HepG2 (cell line): ENCODE data around the gene LRRC34. TPM values are rescaled to one million over a fixed set of nuclear protein-coding genes. Genes with fewer than 3 reads are reported as not detected.

Experiments used
- AGO2 ChIP-seq: fragments of 200-400 bp; formaldehyde crosslinking; optimal IDR thresholded peaks from 2 replicates; pipeline ENCODE3; 2017; ENCODE audit warnings: mild to moderate bottlenecking, low read depth, low read length, moderate library complexity
- DNMT1 ChIP-seq: sonication (generic); formaldehyde crosslinking; IDR thresholded peaks from 2 replicates; pipeline ENCODE4 v1.5.1; 2020; ENCODE audit warnings: mild to moderate bottlenecking, missing genetic modification reagents
- FOXP4 ChIP-seq: sonication (generic); formaldehyde crosslinking; IDR thresholded peaks from 2 replicates; pipeline ENCODE4 v1.4.0; 2020; ENCODE audit warnings: missing genetic modification reagents
- FUBP1 ChIP-seq: sonication (generic); formaldehyde crosslinking; IDR thresholded peaks from 2 replicates; pipeline ENCODE4 v1.5.1; 2020; ENCODE audit warnings: missing genetic modification reagents, mild to moderate bottlenecking, borderline replicate concordance
- ISL2 ChIP-seq: sonication (generic); formaldehyde crosslinking; IDR thresholded peaks from 2 replicates; pipeline ENCODE4 v1.5.0; 2020; ENCODE audit warnings: missing genetic modification reagents
- KAT7 ChIP-seq: IDR thresholded peaks from 2 replicates; pipeline ENCODE4 v1.6.1; 2018; ENCODE audit warnings: borderline replicate concordance, missing compliant biosample characterization
- MAFK ChIP-seq, 2 experiments: IDR thresholded peaks in 1 of 2; conservative IDR thresholded peaks in 1 of 2; 2 replicates each; pipeline ENCODE4 v1.6.1; 2011; ENCODE audit warnings: improper control_type of control experiment in 2 of 2, low read length in 2 of 2
- NFKB2 ChIP-seq: sonication (generic); formaldehyde crosslinking; IDR thresholded peaks from 2 replicates; pipeline ENCODE4 v1.4.0; 2020; ENCODE audit warnings: missing genetic modification reagents, borderline replicate concordance
- NFYB ChIP-seq: sonication (generic); formaldehyde crosslinking; IDR thresholded peaks from 2 replicates; pipeline ENCODE4 v1.4.0; 2020; ENCODE audit warnings: missing genetic modification reagents
- NPAS2 ChIP-seq: sonication (generic); formaldehyde crosslinking; IDR thresholded peaks from 2 replicates; pipeline ENCODE4 v1.8.0; 2022; ENCODE audit warnings: mild to moderate bottlenecking, missing genetic modification reagents, borderline replicate concordance
- NR2C2 ChIP-seq: sonication (generic); formaldehyde crosslinking; IDR thresholded peaks from 2 replicates; pipeline ENCODE4 v1.4.0; 2020; ENCODE audit warnings: missing genetic modification reagents, mild to moderate bottlenecking, moderate library complexity, borderline replicate concordance
- RNF219 ChIP-seq: sonication (generic); formaldehyde crosslinking; IDR thresholded peaks from 2 replicates; pipeline ENCODE4 v1.5.0; 2020; ENCODE audit warnings: mild to moderate bottlenecking, missing genetic modification reagents
- SALL1 ChIP-seq: sonication (generic); formaldehyde crosslinking; IDR thresholded peaks from 2 replicates; pipeline ENCODE4 v1.8.0; 2022; ENCODE audit warnings: mild to moderate bottlenecking, missing genetic modification reagents
- TBL1XR1 ChIP-seq: fragments of 150-350 bp; IDR thresholded peaks from 2 replicates; pipeline ENCODE4 v1.6.1; 2014; ENCODE audit warnings: borderline replicate concordance, low read length; ENCODE audit not compliant: partially characterized antibody
- ZBTB39 ChIP-seq: sonication (generic); formaldehyde crosslinking; IDR thresholded peaks from 2 replicates; pipeline ENCODE4 v1.5.0; 2020; ENCODE audit warnings: missing genetic modification reagents
- ZNF136 ChIP-seq: sonication (generic); formaldehyde crosslinking; IDR thresholded peaks from 2 replicates; pipeline ENCODE4 v1.8.1; 2022; ENCODE audit warnings: low read depth, mild to moderate bottlenecking, moderate library complexity, missing genetic modification reagents
- ZNF235 ChIP-seq: sonication (generic); formaldehyde crosslinking; IDR thresholded peaks from 2 replicates; pipeline ENCODE4 v1.8.1; 2023; ENCODE audit warnings: mild to moderate bottlenecking, missing genetic modification reagents, borderline replicate concordance
- ZNF33A ChIP-seq: sonication (generic); formaldehyde crosslinking; IDR thresholded peaks from 2 replicates; pipeline ENCODE4 v1.5.1; 2020; ENCODE audit warnings: missing genetic modification reagents, mild to moderate bottlenecking, moderate library complexity, borderline replicate concordance
- ZNF549 ChIP-seq: sonication (generic); formaldehyde crosslinking; IDR thresholded peaks from 2 replicates; pipeline ENCODE4 v1.5.0; 2020; ENCODE audit warnings: missing genetic modification reagents
- ZNF576 ChIP-seq: sonication (generic); formaldehyde crosslinking; IDR thresholded peaks from 2 replicates; pipeline ENCODE4 v1.4.0; 2020; ENCODE audit warnings: mild to moderate bottlenecking, missing genetic modification reagents
- polyA plus RNA-seq, 8 experiments: library from polyadenylated mRNA; depleted of rRNA in 3 of 8; stranded (reverse) in 7 of 8; unstranded in 1 of 8; fragments of >200 nt; fragmentation: Illumina TruSeq in 4 of 8; extraction: Trizol in 4 of 8; gene quantifications; 2 replicates each; pipeline versions ENCODE4 v1.2.1 to v1.2.3, GENCODE V29; 2011 to 2016; ENCODE audit warnings: low read depth in 4 of 8, missing spikeins in 1 of 8, mixed read lengths in 1 of 8; ENCODE audit not compliant: insufficient read depth in 1 of 8
- total RNA-seq, 5 experiments: library from RNA; depleted of rRNA; stranded (reverse); fragments of >200 nt; fragmentation: Illumina TruSeq; extraction: Trizol; gene quantifications; 2 replicates each; pipeline ENCODE4 v1.2.3, GENCODE V29; 2016; ENCODE audit warnings: low read depth in 1 of 5

The LRRC34 gene
- total and polyA plus RNA-seq, 2 of the 13 experiments (the other 11 are each of a cell fraction or from before 2014, with no cell fraction given) = not detected

GRCh38 chr3:169764312-169764881 is 48.3 kb downstream of the LRRC34 start (continued):
- no peak for TF ChIP-seq ZNF576 (CRISPR knock-in tag)
- TF ChIP-seq ZNF235 (CRISPR knock-in tag) = peak; percentile 50; the same call in 1 of the 2 replicates
- TF ChIP-seq ZBTB39 (CRISPR knock-in tag) = no peak
- TF ChIP-seq FOXP4 (CRISPR knock-in tag) = no peak
- TF ChIP-seq ZNF136 = no peak
- TF ChIP-seq ISL2 (CRISPR knock-in tag) = no peak
- TF ChIP-seq NR2C2 (CRISPR knock-in tag) = no peak
- peak; percentile 44; the same call in 1 of the 2 replicates for TF ChIP-seq SALL1 (CRISPR knock-in tag)
- no peak for TF ChIP-seq KAT7 (CRISPR knock-in tag)
- TF ChIP-seq TBL1XR1 = no peak
- no peak for TF ChIP-seq NPAS2 (CRISPR knock-in tag)
- peak; percentile 41; the same call in 1 of the 2 replicates for TF ChIP-seq NFKB2 (CRISPR knock-in tag)
- no peak for TF ChIP-seq MAFK (conservative IDR thresholded peaks at IDR 0.05 in 1 of 2, IDR thresholded peaks at IDR 0.05 in 1 of 2; ENCODE audit: low read length in 2 of 2)
- no peak for TF ChIP-seq NFYB (CRISPR knock-in tag)
- TF ChIP-seq FUBP1 (CRISPR knock-in tag) = no peak
- no peak for TF ChIP-seq RNF219 (CRISPR knock-in tag)
- TF ChIP-seq ZNF33A (CRISPR knock-in tag) = no peak
- no peak for TF ChIP-seq DNMT1 (CRISPR knock-in tag)
- no peak for TF ChIP-seq ZNF549 (CRISPR knock-in tag)
- peak; percentile 98 for TF ChIP-seq AGO2
